ENCODE data around the gene STX8.

- TF ChIP-seq, protein P1, sequence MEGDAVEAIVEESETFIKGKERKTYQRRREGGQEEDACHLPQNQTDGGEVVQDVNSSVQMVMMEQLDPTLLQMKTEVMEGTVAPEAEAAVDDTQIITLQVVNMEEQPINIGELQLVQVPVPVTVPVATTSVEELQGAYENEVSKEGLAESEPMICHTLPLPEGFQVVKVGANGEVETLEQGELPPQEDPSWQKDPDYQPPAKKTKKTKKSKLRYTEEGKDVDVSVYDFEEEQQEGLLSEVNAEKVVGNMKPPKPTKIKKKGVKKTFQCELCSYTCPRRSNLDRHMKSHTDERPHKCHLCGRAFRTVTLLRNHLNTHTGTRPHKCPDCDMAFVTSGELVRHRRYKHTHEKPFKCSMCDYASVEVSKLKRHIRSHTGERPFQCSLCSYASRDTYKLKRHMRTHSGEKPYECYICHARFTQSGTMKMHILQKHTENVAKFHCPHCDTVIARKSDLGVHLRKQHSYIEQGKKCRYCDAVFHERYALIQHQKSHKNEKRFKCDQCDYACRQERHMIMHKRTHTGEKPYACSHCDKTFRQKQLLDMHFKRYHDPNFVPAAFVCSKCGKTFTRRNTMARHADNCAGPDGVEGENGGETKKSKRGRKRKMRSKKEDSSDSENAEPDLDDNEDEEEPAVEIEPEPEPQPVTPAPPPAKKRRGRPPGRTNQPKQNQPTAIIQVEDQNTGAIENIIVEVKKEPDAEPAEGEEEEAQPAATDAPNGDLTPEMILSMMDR (IDR thresholded peaks at IDR 0.05) = no peak
- TF ChIP-seq POLR2A (IDR thresholded peaks at IDR 0.05) = no peak
Observed at GRCh38 chr17:9239246-9239792, 336.3 kb downstream of the STX8 start.
